Hematopoietic multipotent progenitor cell (in vitro differentiated cells): ENCODE data around the gene ZNF398. TPM values are rescaled to one million over a fixed set of nuclear protein-coding genes. Genes with fewer than 3 reads are reported as not detected.
"Not testable (repeated sequence)": the region's sequence is repeated elsewhere in the genome, so short reads cannot be mapped to it uniquely, and the experiment has no call there.

Experiments
- DNase-seq, 3 donors: peaks; one replicate each; pipeline ENCODE4 v3.0.0-alpha.2; 2011 to 2015; ENCODE audit warnings: low read depth in 2 of 3, low spot score in 2 of 3
- total RNA-seq: library from RNA; depleted of rRNA; stranded (reverse); fragments of >200 nt; gene quantifications from one replicate; pipeline ENCODE4 v1.2.3, GENCODE V29; 2012

ZNF398 gene, protein sequence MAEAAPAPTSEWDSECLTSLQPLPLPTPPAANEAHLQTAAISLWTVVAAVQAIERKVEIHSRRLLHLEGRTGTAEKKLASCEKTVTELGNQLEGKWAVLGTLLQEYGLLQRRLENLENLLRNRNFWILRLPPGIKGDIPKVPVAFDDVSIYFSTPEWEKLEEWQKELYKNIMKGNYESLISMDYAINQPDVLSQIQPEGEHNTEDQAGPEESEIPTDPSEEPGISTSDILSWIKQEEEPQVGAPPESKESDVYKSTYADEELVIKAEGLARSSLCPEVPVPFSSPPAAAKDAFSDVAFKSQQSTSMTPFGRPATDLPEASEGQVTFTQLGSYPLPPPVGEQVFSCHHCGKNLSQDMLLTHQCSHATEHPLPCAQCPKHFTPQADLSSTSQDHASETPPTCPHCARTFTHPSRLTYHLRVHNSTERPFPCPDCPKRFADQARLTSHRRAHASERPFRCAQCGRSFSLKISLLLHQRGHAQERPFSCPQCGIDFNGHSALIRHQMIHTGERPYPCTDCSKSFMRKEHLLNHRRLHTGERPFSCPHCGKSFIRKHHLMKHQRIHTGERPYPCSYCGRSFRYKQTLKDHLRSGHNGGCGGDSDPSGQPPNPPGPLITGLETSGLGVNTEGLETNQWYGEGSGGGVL
- 12.9 TPM for total RNA-seq

DNA sequence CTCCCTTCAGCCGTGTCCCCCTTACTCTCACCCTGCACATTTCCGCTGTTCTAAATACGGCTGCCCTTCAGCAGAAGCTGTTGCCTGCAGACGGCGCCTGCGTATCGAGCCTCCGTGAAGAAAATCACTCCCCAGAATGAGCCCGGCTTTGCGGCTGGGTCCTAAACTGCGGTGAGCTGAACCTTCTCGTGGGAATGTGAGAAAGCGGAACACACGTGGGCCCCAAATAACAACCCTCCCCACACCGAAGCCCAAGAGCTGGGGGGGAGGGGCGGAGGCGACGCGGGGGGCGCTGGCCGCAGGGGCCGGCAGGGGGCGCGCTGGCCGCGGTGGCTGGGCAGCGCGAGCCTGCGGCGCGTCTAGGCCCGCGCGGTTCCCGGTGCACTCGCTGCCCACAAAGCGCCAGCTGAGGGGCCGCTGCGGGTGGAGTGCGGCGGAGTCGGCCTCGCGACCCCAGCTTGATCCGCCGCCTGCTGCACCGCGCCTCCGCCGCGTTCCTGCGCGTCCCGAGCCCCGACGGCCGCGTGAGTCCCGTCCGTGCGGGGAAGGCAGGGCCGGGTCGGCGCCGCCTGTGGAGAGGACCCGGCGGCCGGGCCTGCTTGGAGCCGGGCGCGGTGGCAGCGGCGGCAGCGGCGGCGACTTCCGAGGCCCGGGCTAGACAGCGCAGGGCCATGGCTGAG is at the start of gene ZNF398:
TSS of gene ZNF398 (plus strand) at position 382 of the 680 bp plus-strand sequence. CDS start at position 672, 290 bp downstream.
- DNase-seq: peak; percentile 84 to 93 (median 92)

DNA sequence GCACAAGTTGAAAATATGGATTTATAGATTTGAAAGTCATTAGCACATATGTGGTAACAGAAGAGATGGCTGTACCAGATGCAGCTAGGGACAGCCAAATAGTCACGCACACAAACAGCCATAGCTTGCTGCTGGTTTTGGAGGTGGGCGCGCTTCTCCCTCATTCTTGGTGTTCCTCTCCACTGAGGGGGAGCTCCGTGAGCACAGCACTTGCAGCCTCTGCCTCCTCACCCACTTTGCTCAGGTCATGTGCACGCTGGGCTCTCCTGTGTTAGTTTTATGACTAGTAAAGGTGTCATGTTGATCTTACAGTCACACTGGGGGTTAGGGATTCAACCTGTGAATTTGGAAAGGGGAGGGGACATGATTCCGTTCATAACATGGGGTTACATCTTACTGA is 48.2 kb upstream of the ZNF398 start:
- no peak for DNase-seq

DNA sequence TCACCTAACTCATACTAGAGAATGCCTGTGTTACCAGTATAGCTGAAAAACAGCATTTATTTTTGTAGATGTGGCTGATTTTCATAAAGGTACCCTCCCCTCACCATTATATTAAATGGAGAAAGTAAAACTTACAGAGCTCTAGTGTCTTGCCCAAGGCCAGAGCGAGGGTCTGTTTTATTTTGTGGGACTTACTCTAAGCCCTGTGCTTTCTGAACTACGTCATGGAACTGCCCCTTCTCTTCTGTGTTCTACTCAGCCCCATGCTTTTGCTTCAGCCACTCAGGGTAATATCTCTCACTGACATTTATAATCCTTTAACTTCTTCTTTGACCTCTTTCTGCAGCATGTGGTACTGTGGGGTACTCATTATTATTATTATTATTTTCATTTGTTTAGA is 46.4 kb upstream of the ZNF398 start:
- no peak for DNase-seq

DNA sequence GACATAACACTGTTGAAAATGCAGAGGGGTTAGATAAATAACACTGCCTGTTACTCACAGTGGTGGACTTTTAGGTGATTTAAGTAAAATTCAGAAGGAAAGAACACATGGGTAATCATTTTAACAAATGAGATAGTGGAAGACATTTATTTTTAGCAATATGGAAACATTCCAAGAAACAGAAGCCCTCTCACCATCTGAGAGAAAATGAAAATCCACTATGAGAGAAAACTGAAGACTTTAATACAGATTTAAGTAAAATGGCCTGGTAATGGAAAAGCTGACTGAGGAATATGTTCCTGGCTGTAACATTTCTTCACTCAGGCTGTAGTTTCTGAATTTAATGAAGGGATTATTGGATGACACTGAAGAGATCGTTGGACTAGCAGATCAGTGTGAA is 44.6 kb upstream of the ZNF398 start:
- DNase-seq: no peak

DNA sequence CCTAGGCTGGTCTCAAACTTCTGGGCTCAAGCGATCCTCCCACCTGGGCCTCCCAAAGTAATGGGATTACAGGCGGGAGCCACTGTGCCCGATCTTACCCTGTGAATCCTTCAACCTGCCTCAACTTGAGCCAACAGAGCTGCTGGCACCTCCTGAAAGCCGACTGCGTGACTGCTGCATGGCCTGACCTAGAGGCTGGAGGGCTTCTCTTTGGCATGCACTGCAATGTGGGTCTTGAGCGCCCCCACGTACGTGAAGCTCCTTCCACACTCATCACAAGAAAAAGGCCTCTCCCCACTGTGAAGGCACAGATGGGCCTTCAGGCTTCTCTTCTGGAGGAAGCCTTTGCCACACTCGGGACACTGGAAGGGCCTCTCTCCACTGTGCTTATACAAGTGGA is 43.8 kb upstream of the ZNF398 start:
- DNase-seq: no peak

DNA sequence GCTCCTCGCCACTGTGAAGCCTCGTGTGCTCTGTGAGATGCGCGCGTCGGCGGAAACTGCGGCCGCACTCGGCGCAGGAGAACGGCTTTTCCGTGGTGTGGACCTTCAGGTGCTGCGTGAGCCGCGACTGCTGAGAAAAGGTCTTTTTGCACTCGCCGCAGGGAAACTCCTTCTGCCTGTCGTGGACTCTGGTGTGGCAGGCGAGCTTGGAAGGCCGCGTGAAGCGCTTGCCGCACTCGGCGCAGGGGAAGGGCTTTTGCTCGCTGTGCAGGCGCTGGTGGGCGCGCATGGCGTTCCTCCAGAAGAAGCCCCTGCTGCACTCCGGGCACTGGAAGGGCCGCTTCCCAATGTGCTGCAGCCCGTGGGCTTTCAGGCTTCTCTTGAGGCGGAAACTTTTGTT is 43.0 kb upstream of the ZNF398 start:
- DNase-seq: no peak

DNA sequence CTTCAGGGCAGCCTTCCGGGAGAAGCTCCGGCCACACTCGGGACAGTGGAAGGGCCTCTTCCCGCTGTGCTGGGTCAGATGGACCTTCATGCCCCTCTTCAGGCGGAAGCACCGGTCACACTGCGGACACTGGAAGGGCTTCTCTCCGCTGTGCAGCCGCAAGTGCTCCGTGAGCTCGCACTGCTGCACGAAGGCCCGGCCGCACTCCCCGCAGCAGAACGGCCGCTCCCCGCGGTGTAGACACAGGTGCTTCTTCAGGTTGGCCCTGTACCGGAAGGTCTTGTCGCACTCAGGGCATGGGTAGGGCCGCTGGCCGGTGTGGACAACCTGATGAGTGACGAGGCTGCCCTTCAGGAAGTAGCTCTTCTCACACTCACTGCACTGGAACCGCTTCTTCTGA is 42.5 kb upstream of the ZNF398 start:
- DNase-seq: no peak

DNA sequence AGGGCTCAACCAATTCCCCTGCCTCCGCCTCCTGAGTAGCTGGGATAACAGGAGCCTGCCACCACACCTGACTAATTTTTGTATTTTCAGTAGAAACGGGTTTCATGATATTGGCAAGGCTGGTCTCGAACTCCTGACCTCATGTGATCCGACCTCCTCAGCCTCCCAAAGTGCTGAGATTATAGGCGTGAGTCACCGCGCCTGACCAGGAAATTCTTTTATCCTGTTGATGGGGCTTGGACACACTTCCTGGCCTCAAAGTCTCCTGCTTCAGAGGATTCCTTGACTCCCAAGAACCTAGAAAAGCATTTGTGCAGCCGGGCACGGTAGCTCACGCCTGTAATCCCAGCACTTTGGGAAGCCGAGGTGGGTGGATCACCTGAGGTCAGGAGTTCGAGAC is 37.3 kb upstream of the ZNF398 start:
- no peak for DNase-seq

DNA sequence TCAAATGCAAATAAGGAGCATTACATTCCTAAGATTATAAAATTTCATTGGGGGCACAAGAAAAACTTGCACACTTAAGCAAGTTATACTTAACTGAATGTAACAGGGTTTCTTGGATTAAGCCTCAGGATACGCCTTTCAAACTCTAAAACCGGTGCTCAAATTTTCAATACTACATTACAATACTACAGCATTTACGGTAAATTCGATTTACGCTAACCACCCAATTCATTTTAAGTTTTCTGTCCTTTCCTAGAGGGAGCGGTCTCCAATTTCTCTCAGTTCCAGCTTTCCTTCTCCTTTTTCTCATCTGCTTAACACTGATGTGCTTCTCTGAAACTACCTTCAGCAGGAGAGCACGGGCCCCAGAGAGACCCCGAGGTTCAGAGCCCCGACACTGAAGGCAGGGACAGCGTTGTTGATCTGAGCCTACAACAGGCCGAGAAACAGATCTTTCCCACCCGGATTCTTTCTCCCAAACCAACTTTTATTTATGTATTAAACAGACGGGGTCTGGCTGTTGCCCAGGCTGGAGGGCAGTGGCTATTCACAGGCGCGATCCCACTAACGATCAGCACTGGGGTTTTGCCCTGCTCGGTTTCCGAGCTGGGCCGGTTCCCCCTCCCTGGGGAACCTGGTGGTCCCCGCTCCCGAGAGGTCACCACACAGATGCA is 21.9 kb upstream of the ZNF398 start:
- DNase-seq: no peak

DNA sequence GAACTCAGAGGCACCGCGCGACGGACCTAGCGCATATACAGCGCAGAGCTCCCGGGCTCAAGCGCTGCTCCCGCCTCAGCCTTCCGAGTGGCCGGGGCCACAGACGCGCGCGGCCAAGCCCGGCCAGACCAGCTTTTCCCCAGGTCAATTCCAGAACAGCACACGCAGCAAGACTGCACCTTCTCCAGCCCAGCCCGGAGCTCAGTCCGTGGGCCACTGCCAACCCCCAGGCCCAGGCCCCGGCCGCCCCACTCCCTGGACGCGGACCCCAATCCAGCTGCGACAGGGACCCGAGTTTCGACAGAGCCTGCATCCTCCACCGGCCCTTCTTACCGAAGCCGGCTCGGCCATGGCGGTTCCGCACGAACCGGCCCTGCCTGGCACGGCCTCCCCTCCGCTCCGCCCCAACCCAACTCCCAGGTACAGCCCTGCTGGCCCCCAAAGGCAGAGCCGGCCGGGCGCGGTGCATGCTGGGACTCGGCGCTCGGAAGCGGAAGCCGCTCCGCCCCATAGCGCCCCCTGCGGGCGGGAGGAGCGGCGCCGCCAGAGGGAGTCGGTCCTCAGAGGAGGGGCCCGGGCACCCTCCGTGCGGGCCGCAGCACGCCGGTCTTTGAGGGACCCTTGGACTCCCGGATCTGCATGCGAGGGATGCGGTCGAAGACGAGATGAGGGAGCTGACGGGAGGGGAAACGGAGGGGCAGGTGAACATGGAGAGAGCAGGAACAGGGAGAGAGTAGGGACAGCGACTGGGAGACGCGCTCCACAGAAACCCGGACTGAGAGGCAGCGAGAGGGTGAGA is 21.2 kb upstream of the ZNF398 start, which contains the start of gene ZNF425:
TSS of gene ZNF425 (minus strand) at position 462 of the 799 bp plus-strand sequence. CDS start at position 351, 111 bp downstream.
- DNase-seq: peak; percentile 93 to 95 (median 94)

DNA sequence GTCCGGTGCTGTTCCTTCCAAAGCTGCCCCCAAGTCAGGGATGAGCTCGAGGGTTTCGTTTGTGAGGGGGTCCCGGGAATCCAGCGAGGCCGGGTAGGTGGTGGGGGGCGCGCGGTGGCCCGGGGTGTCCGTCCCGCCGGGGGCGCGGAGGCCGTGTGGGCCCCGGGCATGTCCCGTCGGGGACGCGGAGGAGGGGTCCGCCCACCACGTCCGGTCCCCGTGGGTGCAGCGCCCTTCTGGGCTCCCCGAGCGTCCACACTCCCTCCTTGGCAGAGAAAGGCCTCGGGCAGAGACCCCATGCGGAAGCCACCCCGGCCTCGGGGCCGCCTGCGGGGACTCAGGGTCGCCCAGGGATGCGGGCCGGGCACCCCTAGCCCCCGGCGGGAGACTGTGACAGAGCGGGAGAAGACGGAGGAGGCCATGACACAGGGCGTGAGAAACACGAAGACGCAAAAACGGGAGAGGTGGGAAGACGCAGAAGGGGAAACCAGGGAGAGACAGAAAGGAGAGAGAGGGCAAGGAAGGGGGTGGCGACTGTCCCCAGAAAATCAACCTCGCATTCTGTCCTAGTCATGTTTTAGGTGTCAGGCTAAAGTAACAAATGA is 20.5 kb upstream of the ZNF398 start:
- DNase-seq: peak in 2 of 3 donors; percentile 69 to 71

DNA sequence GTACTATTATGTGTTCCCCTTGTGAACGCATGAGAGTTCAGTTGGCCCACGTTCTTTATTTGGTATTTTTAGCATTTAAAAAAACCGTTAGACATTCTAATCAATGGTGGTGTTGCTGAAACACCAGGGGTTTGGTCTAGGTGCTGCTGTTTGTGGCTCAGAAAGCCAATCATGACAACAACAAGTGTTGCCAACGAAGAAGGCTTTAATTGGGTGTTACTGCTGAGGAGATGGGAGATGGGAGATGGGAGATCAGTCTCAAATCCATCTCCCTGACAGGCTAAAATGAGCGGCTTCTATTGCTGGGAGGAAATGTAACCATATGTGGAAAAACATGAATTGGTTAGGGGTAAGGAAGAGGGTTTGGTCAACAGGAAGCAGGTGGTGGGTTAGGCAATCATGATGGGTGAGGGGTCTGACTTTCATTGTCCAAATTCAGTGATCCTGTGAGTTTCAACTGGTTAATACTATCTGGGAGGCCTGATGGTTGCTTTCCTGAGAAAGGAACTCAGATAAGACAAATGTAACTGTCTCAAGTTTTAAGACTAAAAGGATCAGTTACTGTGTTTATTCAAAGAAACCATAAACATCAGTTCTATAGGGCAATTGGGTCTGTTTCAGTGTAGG is 16.6 kb upstream of the ZNF398 start:
- peak in 1 of 3 donors; percentile 15 for DNase-seq

DNA sequence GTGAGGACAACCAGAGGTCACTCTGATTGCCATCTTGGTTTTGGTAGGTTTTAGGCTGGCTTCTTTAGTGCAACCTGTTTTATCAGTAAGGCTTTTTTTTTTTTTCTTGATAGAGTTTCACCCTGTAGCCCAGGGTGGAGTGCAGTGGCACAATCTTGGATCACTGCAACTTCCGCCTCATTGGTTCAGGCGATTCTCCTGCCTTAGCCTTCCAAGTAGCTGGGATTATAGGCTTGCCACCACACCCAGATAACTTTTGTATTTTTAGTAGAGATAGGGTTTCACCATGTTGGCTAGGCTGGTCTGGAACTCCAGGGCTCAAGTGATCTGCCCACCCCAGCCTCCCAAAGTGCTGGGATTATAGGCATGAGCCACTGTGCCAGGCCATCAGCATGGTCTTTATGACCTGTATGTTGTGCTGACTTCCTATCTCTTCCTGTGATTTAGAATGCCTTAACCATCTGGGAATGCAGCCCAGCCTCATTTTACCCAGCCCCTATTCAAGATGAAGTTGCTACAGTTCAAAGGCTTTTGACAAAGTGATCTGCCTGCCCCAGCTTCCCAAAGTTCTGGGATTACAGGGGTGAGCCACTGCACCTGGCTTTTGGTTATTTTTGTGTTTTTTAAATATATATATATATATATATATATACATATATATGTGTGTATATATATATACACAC is 14.1 kb upstream of the ZNF398 start:
- DNase-seq: no peak

DNA sequence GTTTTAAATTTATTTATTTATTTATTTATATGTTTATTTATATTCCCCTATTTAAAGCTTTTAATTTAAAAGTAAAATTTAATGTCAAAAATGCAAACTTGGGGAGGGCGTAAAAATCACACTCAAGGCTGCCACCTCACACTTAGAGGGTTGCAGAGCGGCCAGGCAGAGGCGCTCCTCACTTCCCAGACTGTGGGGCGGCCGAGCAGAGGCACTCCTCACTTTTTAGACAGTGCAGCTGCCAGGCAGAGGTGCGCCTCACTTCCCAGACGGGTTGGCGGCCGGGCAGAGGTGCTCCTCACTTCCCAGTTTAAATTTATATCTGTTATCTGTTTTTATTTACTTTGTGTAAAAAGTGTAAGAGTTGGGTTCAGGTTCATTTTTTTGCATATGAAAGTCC is 11.1 kb upstream of the ZNF398 start:
- no peak for DNase-seq

DNA sequence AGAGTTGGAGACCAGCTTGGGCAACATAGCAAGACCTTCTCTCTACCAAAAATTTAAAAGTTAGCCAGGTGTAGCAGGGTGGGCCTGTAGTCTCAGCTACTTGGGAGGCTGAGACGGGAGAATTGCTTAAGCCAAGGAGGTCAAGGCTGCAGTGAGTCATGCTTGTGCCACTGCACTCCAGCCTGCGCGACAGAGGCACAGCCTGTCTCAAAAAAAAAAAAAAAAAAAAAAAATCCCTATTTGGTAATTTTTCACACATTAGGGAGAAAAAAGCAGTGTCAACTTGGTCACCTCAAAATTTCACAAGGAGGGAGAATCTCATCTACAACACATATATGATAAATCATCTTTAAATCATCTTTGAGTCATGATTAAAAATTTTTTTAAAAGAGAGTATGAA is 6.4 kb upstream of the ZNF398 start:
- DNase-seq: no peak

DNA sequence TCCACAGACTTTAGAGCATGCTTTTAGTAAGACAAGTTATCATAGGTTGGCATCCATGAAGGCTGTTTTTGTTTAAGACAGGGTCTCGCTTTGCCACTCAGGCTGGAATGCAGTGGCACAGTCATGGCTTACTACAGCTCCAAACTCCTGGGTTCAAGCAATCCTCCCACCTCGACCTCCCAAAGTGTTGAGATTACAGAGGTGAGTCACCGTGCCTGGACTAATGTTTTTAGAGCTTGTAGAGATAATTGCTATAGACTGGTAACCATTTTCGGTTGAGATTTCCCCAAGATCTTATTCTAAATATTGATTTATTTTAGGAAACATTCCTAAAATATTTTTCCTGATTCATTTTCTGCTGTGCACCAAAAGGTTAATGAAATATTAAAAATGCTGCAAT is 5.4 kb upstream of the ZNF398 start:
- DNase-seq: no peak

DNA sequence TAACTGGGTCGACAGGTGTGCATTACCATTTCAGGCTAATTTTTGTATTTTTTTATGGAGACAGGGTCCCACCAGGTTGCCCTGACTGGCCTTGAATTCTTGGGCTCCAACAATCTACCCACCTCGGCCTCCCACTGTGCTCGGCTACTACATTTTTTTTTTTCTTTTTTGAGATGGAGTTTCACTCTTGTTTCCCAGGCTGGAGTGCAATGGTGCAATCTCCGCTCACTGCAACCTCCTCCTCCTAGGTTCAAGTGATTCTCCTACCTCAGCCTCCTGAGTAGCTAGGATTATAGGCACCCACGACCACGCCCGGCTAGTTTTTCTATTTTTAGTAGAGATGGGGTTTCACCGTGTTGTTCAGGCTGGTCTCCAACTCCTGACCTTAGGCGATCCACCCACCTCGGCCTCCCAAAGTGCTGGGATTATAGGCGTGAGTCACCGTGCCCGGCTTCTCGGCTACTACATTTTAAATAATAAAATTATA is 2.8 kb upstream of the ZNF398 start:
- not testable (repeated sequence) for DNase-seq

DNA sequence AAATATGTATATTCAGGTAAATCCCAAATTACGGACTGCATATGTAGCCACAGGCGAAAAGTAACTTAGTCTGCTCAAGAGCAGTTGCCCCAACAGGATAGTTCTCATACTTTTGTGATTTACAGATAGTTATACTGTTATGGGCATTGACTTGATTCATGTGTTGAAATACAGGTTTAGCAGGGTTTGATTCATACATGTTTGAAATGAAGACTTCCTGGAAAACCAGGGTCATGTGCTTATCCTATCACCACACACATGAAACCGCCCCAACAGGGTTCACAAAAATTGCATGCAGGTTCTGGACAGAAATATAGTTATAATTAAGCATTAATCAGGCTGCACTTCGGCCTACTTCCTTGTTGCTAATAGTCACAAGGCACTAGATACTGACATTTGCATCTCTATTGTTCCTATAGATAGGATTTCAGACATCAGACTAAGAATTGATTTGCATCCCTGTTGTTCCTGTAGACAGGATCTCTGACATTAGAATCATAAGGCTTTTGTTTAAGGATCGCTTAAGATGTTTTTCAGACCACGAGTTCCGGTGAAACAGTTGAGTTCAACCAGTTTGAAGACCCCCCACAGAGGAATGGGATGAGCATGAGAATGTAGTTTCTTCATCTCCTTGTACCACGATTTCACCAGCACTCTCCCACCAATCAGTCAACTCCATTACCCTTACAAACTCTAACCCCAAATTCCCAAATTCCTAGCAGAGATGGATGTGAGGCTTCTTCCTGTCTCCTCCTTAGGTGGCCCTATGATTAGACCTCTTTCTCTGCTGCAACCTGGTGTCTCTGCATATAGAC is 2.0 kb upstream of the ZNF398 start:
- no peak for DNase-seq
